ENCODE data around the gene SLC25A12.
"Not testable (repeated sequence)": the region's sequence is repeated elsewhere in the genome, so short reads cannot be mapped to it uniquely, and the experiment has no call there.

SLC25A12 gene, protein sequence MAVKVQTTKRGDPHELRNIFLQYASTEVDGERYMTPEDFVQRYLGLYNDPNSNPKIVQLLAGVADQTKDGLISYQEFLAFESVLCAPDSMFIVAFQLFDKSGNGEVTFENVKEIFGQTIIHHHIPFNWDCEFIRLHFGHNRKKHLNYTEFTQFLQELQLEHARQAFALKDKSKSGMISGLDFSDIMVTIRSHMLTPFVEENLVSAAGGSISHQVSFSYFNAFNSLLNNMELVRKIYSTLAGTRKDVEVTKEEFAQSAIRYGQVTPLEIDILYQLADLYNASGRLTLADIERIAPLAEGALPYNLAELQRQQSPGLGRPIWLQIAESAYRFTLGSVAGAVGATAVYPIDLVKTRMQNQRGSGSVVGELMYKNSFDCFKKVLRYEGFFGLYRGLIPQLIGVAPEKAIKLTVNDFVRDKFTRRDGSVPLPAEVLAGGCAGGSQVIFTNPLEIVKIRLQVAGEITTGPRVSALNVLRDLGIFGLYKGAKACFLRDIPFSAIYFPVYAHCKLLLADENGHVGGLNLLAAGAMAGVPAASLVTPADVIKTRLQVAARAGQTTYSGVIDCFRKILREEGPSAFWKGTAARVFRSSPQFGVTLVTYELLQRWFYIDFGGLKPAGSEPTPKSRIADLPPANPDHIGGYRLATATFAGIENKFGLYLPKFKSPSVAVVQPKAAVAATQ

GRCh38 chr2:171893824-171894611, at the start of gene SLC25A12:
SLC25A12 (minus strand) TSS chr2:171894244; CDS start chr2:171894214, 30 bp downstream.
- in situ Hi-C loops (cut with HindIII; ENCODE audit: low pct_ligation_motif_present, low pct_unique_long_range_greater_than_20kb, low sequenced_read_pairs): no loop called here

DNA sequence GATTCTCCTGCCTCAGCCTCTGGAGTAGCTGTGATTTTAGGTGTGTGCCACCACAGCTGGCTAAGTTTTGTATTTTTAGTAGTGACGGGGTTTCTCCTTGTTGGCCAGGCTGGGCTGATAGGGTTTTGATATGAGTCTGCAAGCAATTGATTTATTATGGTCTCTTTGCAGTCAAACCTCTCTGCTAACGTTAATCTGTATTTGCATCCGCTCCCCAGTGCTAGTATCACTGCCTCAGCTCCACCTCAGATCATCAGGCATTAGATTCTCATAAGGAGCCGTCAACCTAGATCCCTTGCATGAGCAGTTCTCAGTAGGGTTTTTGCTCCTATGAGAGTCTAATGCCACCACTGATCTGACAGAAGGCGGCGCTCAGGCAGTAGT, 47.3 kb upstream of the SLC25A12 start:
- no peak for DNase-seq
- in situ Hi-C loops (cut with HindIII; ENCODE audit: low pct_ligation_motif_present, low pct_unique_long_range_greater_than_20kb, low sequenced_read_pairs): no loop called here

More at GRCh38 chr2:171893824-171894611, at the start of gene SLC25A12:
- DNase-seq: peak; percentile 85

DNA sequence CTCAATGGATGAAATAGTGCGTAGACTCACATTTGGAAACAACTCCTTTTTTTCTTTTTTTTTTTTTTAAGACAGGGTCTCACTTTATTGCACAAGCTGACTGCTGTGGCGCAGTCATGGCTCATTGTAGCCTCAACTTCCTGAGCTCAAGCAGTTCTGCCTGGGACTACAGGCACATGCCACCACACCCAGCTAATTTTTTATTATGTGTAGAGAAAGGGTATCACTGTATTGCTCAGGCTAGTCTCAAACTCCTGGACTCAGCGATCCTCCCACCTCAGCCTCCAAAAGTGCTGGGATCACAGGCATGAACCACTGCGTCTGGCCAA, 45.7 kb upstream of the SLC25A12 start:
- in situ Hi-C loops (cut with HindIII; ENCODE audit: low pct_ligation_motif_present, low pct_unique_long_range_greater_than_20kb, low sequenced_read_pairs): no loop called here
- DNase-seq: no peak

DNA sequence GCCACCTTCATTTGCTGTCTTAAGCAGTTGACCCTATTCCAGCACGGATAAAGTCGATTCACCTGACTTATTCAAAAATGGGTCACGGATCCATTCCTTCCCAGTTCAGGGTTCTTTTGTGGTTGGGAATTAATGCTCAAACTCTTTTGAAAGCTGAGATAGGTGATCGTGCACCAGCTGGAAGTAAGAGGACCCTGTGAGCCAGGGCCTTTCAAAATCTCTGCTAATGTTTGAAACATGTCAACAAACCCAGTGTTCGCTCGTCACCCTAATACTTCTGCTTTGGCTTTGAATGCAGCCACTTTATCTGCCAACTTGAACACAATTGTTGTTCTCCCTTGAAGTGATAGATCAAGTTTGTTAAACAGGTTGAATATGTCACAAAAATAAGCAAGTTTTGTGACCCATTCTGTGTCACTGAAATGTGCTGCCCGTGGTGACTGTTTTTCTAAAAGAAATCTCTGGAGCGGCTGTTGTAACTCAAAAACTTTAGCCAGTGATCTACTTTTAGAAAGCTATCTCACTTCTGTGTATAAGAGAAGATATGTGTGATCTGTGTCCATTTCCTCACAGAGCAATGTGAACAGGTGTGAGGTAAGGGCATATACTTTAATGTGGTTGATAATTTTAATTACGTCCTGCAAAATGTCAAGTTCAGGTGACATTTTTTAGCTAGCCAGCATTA, 45.2 kb upstream of the SLC25A12 start:
- DNase-seq: no peak
- in situ Hi-C loops (cut with HindIII; ENCODE audit: low pct_ligation_motif_present, low pct_unique_long_range_greater_than_20kb, low sequenced_read_pairs): no loop called here

- in situ Hi-C loops (cut with HindIII; ENCODE audit: low pct_ligation_motif_present, low pct_unique_long_range_greater_than_20kb, low sequenced_read_pairs): no loop called here
- no peak for DNase-seq
Measured at GRCh38 chr2:171930385-171930784, 36.3 kb upstream of the SLC25A12 start.

- DNase-seq: no peak
- in situ Hi-C loops (cut with HindIII; ENCODE audit: low pct_ligation_motif_present, low pct_unique_long_range_greater_than_20kb, low sequenced_read_pairs): no loop called here
Measured at GRCh38 chr2:171924170-171924942, 30.3 kb upstream of the SLC25A12 start.

DNA sequence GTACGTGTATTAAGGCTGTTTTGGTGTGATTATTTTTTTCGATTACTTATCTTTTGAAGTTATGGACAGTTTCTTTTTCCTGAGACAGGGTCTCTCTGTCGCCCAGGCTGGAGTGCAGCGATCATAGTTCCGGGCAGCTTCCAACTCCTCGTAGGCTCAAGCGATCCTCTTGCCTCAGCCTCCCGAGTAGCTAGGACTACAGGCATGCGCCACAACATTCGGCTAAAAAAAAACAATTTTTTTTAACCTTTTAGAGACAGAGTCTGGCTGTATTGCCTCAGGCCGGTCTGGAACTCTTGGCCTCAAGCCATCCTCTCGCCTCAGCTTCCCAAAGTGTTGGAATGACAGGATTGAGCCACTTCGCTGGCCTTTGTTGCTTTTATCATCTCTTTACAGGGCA, 29.2 kb upstream of the SLC25A12 start:
- in situ Hi-C loops (cut with HindIII; ENCODE audit: low pct_ligation_motif_present, low pct_unique_long_range_greater_than_20kb, low sequenced_read_pairs): no loop called here
- peak; percentile 57 for DNase-seq

- in situ Hi-C loops (cut with HindIII; ENCODE audit: low pct_ligation_motif_present, low pct_unique_long_range_greater_than_20kb, low sequenced_read_pairs): no loop called here
Measured at GRCh38 chr2:171922230-171923022, 28.4 kb upstream of the SLC25A12 start, which contains the start of gene HAT1. HAT1 (plus strand) TSS chr2:171922461; CDS start chr2:171922501, 40 bp downstream.

DNA sequence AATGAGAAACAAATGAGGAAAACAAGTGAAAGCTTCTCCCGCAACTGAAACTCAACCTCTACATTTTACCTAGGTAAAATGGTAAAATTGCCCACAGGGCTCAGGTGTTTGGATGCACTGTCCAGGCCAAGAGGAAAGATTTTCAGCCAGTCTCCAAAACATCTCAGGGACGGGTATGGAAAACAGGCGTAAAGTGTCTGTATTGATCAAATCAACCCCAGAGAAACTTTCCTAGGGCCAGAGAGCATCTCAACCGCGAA, 27.9 kb upstream of the SLC25A12 start:
- DNase-seq: no peak
- in situ Hi-C loops (cut with HindIII; ENCODE audit: low pct_ligation_motif_present, low pct_unique_long_range_greater_than_20kb, low sequenced_read_pairs): no loop called here

More at GRCh38 chr2:171922230-171923022, 28.4 kb upstream of the SLC25A12 start, which contains the start of gene HAT1:
- peak; percentile 99 for DNase-seq

GRCh38 chr2:171919453-171919852, 25.4 kb upstream of the SLC25A12 start:
- in situ Hi-C loops (cut with HindIII; ENCODE audit: low pct_ligation_motif_present, low pct_unique_long_range_greater_than_20kb, low sequenced_read_pairs): no loop called here
- DNase-seq: no peak

DNA sequence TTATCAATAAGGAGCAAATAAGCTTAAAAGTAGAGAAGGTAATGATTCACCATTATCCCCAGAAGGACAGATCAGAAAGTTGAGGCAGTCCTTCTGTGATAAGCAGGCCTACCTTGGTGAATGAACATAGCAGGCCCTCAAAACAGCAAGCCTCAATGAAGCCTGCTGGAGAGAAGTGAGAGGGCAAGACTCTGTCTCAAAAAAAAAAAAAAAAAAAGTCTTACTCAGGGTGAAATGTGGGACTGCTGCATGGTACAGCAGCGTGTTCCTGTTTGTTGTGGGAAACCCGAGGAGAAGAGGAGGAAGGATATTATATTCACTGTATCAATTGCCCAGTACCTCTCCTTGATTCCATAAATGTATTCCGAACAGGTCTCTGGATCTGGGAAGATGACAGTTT, 19.5 kb upstream of the SLC25A12 start:
- in situ Hi-C loops (cut with HindIII; ENCODE audit: low pct_ligation_motif_present, low pct_unique_long_range_greater_than_20kb, low sequenced_read_pairs): no loop called here
- DNase-seq: no peak

GRCh38 chr2:171910494-171910893, 16.4 kb upstream of the SLC25A12 start:
- in situ Hi-C loops (cut with HindIII; ENCODE audit: low pct_ligation_motif_present, low pct_unique_long_range_greater_than_20kb, low sequenced_read_pairs): no loop called here
- DNase-seq: no peak

DNA sequence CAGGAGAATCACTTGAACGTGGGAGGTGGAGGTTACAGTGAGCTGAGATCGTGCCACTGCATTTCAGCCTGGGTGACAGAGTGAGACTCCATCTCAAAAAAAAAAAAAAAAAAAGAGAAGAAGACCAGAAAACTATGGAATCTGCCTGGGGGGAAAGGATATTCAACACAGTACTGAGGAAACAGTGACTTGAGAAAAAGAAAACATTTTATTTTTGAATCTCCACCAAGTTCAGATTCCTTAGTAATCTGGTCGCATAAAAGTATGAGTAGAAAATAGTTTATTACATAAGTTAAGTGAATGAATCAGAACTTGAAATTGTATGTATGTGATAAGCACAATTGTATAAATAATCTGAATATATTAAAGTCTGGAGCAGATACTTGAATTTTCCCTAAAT, 15.2 kb upstream of the SLC25A12 start:
- DNase-seq: no peak
- in situ Hi-C loops (cut with HindIII; ENCODE audit: low pct_ligation_motif_present, low pct_unique_long_range_greater_than_20kb, low sequenced_read_pairs): no loop called here

- in situ Hi-C loops (cut with HindIII; ENCODE audit: low pct_ligation_motif_present, low pct_unique_long_range_greater_than_20kb, low sequenced_read_pairs): no loop called here
- no peak for DNase-seq
Measured at GRCh38 chr2:171908235-171908634, 14.2 kb upstream of the SLC25A12 start.

DNA sequence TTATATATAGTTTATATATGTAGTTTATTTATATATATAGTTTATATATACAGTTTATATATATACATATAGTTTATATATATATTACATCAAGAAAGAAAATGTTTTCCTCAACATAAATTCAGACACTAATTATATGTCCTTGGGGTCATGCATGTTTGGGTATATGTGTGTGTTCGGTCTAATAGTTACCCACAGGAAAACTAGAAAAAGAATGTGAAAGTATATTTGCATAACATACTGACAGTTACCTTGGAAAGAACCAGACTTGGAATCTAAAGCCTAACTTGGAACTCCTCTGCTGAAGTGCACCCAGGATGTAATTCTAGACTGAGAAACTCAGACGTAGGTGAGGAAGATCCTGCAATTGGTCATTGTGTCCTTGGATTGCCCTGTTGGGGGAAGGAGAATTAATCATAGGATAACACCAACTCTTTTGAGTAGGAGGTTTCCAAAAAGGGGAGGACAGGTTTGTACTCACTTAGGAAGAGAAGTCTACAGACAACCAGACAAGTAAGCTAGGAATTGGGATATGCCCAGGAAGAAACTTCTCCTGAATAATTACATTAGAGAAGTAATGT, 8.9 kb upstream of the SLC25A12 start:
- no peak for DNase-seq
- in situ Hi-C loops (cut with HindIII; ENCODE audit: low pct_ligation_motif_present, low pct_unique_long_range_greater_than_20kb, low sequenced_read_pairs): no loop called here

- in situ Hi-C loops (cut with HindIII; ENCODE audit: low pct_ligation_motif_present, low pct_unique_long_range_greater_than_20kb, low sequenced_read_pairs); DNase-seq: not testable (repeated sequence)
Measured at GRCh38 chr2:171899623-171900282, 5.7 kb upstream of the SLC25A12 start.

DNA sequence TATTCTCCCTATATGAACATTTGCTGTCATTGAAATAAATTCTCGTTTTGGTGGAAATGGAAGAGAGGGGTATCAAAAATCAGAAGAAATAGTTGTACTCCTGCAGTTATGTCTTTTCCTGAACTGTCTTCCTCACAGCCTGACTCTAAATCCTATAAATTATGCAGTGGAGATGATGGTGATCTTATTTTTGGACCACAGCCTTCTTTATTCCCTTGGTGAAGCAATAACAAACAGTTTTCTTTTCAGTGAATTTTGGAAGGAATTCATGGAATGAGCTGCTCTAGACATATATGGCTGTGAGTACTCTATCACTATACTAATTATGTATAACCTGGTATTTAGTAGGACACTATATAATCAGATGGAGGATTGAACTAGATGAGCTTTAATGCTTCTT, 1.7 kb upstream of the SLC25A12 start:
- DNase-seq: no peak
- in situ Hi-C loops (cut with HindIII; ENCODE audit: low pct_ligation_motif_present, low pct_unique_long_range_greater_than_20kb, low sequenced_read_pairs): no loop called here
